Colonic mucosa (tissue), 4 donors: ENCODE results near the gene SEMA5A. TPM values are rescaled to one million over a fixed set of nuclear protein-coding genes. Genes with fewer than 3 reads are reported as not detected.

Experiments
- DNase-seq: peaks from one replicate; pipeline ENCODE4 v3.0.0-alpha.2; 2020
- H3K27ac ChIP-seq: fragments of 200-600 bp; one replicate; pipeline ENCODE4 v1.8.0; 2021
- H3K27me3 ChIP-seq: fragments of 200-600 bp; one replicate; pipeline ENCODE4 v1.8.0; 2021
- H3K36me3 ChIP-seq: fragments of 200-600 bp; one replicate; pipeline ENCODE4 v1.8.0; 2021
- H3K4me1 ChIP-seq: fragments of 200-600 bp; one replicate; pipeline ENCODE4 v1.8.0; 2021; ENCODE audit warnings: mild to moderate bottlenecking
- H3K4me3 ChIP-seq: fragments of 200-600 bp; one replicate; pipeline ENCODE4 v1.8.0; 2021
- H3K9ac ChIP-seq, 2 donors: one replicate each; pipeline ENCODE4 v1.7.0; 2013; ENCODE audit warnings: control low read depth in 2 of 2, low read depth in 2 of 2, low read length in 2 of 2
- H3K9me3 ChIP-seq: fragments of 200-600 bp; one replicate; pipeline ENCODE4 v1.8.0; 2021
- CTCF ChIP-seq: fragments of 200-600 bp; IDR thresholded peaks from one replicate; pipeline ENCODE4 v1.8.0; 2022; ENCODE audit warnings: antibody characterized with exemption, mild to moderate bottlenecking
- intact Hi-C: fragments of 100-400 bp; cut with DNase I; formaldehyde crosslinking; loops from one replicate; pipeline ENCODE4 v1.14.1; 2022
- total RNA-seq, 2 donors: library from RNA; stranded (reverse); fragmentation: NEBNext Ultra II Directional in 1 of 2; extraction: Animal tissue kit (Norgen Biotek cat#: 25700) in 1 of 2; gene quantifications; one replicate each; pipeline ENCODE4 v1.2.1, GENCODE V29; 2021
- donor health status: healthy.
- donor health status: DM: no; HTN: no; CAD: no.
- donor health status: DM: no; HTN: no; CAD: no.

Gene SEMA5A
- total RNA-seq, 2 donors from 2014 or later: 23.3 to 32.7 TPM

GRCh38 chr5:9125852-9126251 is 420.0 kb downstream of the SEMA5A start:
- intact Hi-C loops: no loop called here
- no peak for DNase-seq
- H3K9me3 ChIP-seq: no peaks in the 10 kb centered on the region
- no peak overlapping the region for H3K4me3 ChIP-seq
- H3K9ac ChIP-seq: no peak overlapping the region
- no peaks in the 10 kb centered on the region for H3K36me3 ChIP-seq
- peaks cover 4% of the 10 kb centered on the region for H3K4me1 ChIP-seq
- no peak for TF ChIP-seq CTCF
- no peak overlapping the region for H3K27ac ChIP-seq
- H3K27me3 ChIP-seq: no peaks in the 10 kb centered on the region

GRCh38 chr5:9124838-9125237 is 421.0 kb downstream of the SEMA5A start:
- intact Hi-C loops: no loop called here
- no peak for DNase-seq
- H3K9ac ChIP-seq: no peak overlapping the region
- H3K27ac ChIP-seq: no peak overlapping the region
- peaks cover 4% of the 10 kb centered on the region for H3K4me1 ChIP-seq
- no peak for TF ChIP-seq CTCF
- H3K9me3 ChIP-seq: no peaks in the 10 kb centered on the region
- H3K27me3 ChIP-seq: no peaks in the 10 kb centered on the region
- H3K4me3 ChIP-seq: no peak overlapping the region
- H3K36me3 ChIP-seq: no peaks in the 10 kb centered on the region

- Histone ChIP-seq H3K36me3 (no peaks in the 10 kb centered on the region), H3K27me3 (no peaks in the 10 kb centered on the region), H3K9me3 (no peaks in the 10 kb centered on the region), H3K27ac (no peak overlapping the region), H3K4me1 (peaks cover 4% of the 10 kb centered on the region), H3K4me3 (no peak overlapping the region), H3K9ac (no peak overlapping the region)
- no peak for DNase-seq
- intact Hi-C loops: no loop called here
- TF ChIP-seq CTCF: no peak
These were observed 421.8 kb downstream of the SEMA5A start for GRCh38 chr5:9124071-9124470.

GRCh38 chr5:9122528-9122927 is 423.3 kb downstream of the SEMA5A start:
- H3K36me3 ChIP-seq: no peaks in the 10 kb centered on the region
- no peaks in the 10 kb centered on the region for H3K9me3 ChIP-seq
- no peak overlapping the region for H3K9ac ChIP-seq
- no peak for TF ChIP-seq CTCF
- H3K4me1 ChIP-seq: peaks cover 4% of the 10 kb centered on the region
- no peaks in the 10 kb centered on the region for H3K27me3 ChIP-seq
- intact Hi-C loops: no loop called here
- no peak for DNase-seq
- no peak overlapping the region for H3K4me3 ChIP-seq
- H3K27ac ChIP-seq: no peak overlapping the region

- Histone ChIP-seq H3K9me3 (no peaks in the 10 kb centered on the region), H3K36me3 (no peaks in the 10 kb centered on the region), H3K27me3 (no peaks in the 10 kb centered on the region), H3K4me3 (no peak overlapping the region), H3K4me1 (peaks cover 4% of the 10 kb centered on the region), H3K27ac (no peak overlapping the region), H3K9ac (no peak overlapping the region)
- DNase-seq: no peak
- intact Hi-C loops: no loop called here
- TF ChIP-seq CTCF: no peak
These were observed 424.3 kb downstream of the SEMA5A start for GRCh38 chr5:9121597-9121996.

GRCh38 chr5:9118852-9119251 is 427.0 kb downstream of the SEMA5A start:
- peaks cover 4% of the 10 kb centered on the region for H3K4me1 ChIP-seq
- DNase-seq: no peak
- H3K27ac ChIP-seq: no peak overlapping the region
- intact Hi-C loops: no loop called here
- no peak overlapping the region for H3K4me3 ChIP-seq
- H3K9ac ChIP-seq: no peak overlapping the region
- no peaks in the 10 kb centered on the region for H3K27me3 ChIP-seq
- H3K9me3 ChIP-seq: no peaks in the 10 kb centered on the region
- H3K36me3 ChIP-seq: no peaks in the 10 kb centered on the region
- TF ChIP-seq CTCF: no peak
